Suppressor macrophage (primary cell): Measurements from ENCODE around the gene AMOTL1.
"Not testable (repeated sequence)": the region's sequence is repeated elsewhere in the genome, so short reads cannot be mapped to it uniquely, and the experiment has no call there.

Experiments
- DNase-seq, 4 experiments: peaks; one replicate each; pipeline ENCODE4 v3.0.0-alpha.2; 2020 to 2022

The AMOTL1 gene

GRCh38 chr11:94771390-94771789 lies 3.2 kb downstream of the AMOTL1 start:
- no peak for DNase-seq

DNA sequence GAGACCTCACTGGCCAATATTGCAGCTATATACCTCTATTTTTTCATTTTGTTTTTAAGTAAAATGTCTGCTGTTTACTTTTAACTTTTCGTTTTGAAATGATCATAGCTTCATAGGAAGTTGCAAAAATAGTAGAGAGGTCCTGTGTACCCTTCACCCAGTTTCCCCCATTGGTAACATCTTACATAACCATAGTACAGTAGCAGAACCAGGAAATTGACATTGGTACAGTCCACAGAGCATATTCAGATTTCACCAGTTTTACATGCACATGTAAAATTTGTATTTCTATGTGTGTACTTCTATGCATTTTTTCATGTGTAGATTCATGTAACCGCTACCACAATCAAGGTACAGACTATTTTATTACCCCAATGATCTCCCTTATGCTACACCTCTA lies 3.8 kb downstream of the AMOTL1 start:
- no peak for DNase-seq

DNA sequence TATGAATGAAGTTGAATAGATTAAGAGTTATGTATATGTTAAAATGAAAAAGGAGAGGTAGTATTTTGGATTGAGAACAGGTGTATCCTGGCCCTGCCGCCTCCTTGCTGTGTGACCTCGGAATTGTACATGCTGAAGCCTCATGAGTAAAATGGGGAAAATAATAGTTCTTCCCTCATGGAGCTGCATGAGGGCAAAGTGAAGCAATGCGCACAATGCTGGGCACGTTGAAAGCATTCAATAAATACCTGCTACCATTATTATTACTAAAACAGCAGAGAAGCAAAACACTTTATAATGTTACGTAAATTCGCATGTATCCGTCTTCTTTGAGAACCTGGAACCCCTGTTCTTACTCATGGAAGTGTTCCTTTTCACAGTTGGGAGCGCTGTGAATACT lies 5.7 kb downstream of the AMOTL1 start:
- no peak for DNase-seq

GRCh38 chr11:94774345-94774744 lies 6.2 kb downstream of the AMOTL1 start:
- DNase-seq: peak in 1 of 4 experiments; percentile 19

DNA sequence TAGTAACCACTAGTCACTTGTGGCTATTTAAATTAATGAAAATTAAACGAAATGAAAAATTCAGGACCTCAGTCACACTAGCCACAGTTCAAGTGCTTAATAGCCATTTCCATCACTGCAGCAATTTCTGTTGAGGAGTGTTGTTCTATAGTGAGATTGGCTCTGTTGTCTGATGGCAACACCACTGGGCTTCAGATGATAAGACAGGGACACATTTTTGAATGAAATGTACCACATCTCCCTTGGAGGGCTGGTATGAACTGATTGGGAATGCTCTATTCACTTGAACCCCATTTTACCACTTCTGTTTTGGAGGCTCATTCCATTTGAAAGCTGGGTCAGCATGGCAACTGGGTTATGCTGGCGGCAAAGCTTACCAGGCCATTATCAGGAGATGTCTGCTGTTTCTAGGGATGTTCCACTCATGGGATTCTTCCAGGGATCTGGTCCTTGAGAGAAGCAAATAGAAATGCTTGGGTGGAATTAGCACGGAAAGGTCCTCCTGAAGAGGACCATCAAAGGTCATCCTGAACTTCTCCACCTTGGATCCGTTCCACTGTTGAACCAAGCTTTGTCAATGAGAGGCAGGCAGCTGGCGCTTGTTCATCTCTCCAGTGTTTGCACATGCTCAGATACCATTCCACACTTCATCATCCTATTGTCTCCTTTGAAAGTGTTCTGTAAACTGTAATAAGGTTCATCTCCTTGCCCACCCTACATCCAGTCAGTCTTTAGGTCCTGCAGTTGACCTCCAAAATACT lies 7.6 kb downstream of the AMOTL1 start:
- DNase-seq: no peak

DNA sequence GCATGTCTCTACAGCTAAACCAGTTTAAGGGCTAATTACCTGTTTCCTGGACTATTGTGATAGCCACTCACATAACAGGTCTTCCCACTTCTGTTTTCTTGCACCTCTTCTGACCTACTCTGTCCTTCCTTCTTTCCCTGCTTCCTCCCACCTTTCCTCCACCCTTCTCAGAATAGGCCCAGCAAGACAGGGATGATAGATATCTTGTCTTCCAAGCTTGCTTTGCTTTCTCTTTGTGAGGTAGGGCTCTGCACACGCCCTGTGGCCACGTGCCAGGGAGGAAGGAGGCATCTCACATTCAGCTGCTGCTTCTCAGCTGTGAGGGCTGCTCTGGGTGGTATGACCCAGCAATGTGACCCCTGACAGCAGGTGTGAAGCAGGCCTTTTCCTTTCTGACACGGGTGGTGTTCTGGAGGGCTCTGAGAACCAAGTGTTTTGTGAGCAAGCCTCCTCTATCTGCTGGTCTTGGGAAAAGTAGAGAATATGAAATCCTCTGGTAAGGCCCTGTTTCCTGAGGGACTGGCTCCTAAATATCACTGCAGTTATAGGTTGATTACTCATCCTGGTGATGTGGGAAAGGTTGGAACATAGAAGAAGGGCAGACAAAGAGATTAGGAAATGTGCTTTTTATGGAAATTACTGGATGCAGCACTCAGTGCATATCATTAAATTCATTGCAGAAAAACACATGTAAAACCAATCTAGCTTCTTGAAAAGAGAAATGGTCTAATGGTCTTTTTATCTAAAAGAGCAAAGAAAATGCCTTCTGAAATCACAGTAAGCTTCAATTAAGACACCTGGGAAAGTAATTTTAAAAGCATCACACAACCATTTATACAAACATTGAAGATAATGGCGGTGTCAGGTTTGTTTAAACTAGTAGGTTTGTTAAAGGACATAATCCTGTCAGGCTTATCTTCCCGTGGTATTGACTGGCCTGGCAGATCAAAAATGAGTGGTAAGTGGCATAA lies 8.5 kb downstream of the AMOTL1 start:
- no peak for DNase-seq

- no peak for DNase-seq
Observed at GRCh38 chr11:94780432-94780831, 12.3 kb downstream of the AMOTL1 start.

DNA sequence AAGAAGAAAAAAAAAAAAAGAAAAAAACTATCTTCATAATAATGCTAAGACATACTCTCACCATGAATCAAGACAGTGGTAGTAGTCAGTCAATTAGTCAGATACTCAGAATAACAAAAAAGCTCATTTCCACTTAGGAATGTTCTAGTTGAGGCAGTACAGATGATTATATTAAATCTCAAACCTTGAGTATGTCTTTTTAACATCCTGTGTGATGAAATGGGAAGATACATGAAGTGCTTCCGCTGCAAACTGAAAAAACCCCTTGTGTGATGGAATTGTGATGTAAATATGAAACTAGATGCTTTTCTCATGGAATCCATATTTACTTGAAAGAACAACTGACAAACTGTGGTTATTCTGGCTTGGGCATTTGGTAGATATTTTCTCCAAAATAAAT lies 13.7 kb downstream of the AMOTL1 start:
- no peak for DNase-seq

DNA sequence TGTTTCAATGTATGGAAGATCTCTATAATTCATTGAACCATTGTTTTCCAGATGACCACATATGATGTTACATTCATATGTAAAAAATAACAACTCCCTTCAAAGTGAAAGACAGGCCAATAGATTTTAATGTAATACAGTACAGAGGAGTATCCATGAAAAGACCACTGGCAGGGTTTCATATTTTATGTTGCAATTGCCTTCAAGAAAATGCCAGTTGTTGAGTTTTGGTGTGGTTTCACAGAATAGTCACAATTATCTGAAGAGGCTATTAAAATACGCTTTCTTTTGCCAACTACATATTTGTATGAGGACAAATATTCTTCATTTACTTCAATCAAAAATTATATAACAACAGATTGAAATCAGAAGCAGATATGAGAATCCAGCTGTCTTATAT lies 14.3 kb downstream of the AMOTL1 start:
- DNase-seq: no peak

DNA sequence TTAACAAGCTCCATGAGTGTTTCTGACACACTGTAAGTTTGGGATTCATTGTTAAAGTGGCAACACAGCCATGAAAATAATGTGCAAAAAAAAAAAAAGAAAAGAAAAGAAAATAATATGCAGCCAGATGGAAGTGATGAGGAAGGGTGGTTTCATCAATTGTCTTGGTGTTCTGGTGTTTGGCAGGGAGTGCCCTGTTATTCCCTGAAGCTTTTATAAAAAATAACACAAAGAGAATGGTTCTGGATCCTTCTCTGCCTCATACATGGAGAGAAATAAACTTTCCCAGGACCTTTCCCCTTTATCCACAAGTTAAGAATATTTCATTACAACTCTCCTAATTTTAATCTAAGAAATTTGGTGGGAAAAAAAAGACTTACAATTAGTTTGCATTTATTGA lies 16.7 kb downstream of the AMOTL1 start:
- no peak for DNase-seq

DNA sequence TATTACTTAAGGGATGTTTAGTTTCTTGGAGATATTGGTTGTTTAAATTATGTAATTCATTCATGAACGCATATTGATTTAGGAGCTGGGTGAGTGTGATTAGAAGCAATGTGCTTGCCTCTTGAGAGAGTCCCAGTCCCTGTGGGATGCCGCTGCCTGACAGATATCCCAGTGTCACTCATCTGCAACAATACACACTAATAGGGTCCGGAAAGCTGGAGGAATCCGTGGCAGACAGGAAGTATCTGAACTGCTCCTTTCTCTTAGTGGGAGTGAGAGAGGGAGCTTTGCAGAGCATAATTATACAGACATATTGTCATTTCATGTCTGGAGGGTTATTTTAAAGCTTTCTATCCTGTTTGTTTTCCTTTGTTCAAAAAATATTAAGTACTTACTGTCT lies 17.4 kb downstream of the AMOTL1 start:
- DNase-seq: no peak

DNA sequence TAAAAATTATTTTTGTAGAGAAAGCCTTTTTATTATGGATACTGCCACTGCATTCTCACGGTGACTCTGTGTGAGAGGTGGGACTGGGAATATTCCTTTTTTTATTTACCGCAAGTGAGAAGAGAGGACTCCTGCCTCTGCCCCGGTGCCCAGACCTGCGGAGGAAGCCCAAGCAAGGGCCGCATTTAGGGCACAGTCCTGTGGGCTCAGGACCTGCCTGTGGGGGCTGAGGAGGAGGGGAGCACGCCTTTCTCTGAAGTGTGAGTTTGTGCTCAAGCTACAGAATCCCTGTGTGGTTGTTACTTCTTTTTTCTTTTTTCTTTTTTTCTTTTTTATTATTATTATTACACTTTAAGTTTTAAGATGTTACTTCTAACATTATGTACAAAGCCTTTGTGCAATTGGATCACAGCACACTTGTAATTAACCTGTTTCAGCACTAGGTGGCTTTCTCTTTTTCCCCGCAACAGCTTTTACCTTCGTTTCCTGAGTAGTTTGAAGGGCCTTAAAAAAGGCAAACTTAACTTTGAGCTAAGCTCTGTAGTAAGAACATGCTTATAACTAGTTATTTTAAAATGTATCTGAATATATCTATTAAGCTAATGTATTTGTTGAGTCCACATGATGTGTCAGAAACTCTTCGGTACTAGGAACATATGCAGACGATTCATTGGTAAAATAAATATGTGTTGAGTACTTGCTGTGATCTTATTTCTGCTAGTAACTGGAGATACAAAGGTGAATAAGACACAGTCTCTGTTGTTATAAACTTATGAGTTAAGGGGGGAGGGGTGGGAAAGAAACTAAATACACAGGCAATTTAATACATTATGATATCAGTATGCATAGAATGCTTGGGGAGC lies 18.3 kb downstream of the AMOTL1 start:
- peak; percentile 24 to 62 (median 51) for DNase-seq

DNA sequence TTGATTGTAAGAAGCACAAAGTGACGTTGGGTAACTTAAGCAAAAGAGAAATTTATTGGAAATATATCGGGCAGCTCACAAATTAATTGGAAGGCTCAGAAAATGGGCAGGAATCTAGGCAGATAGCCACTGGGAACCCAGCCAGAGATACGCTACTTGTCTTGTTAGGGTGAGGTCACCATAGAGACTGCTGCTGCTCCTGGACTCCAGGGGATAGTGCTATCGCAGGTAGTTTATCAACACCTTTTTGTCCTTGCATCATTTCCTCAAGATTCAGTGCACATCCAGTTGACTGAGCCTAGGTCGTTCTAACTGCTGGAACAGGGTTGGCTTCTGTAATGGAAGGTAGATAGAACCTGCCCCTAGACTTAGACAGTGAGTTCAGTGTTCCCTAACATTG lies 19.6 kb downstream of the AMOTL1 start:
- DNase-seq: no peak

GRCh38 chr11:94788396-94788795 lies 20.2 kb downstream of the AMOTL1 start:
- DNase-seq: no peak

GRCh38 chr11:94790197-94790596 lies 22.0 kb downstream of the AMOTL1 start:
- DNase-seq: no peak

DNA sequence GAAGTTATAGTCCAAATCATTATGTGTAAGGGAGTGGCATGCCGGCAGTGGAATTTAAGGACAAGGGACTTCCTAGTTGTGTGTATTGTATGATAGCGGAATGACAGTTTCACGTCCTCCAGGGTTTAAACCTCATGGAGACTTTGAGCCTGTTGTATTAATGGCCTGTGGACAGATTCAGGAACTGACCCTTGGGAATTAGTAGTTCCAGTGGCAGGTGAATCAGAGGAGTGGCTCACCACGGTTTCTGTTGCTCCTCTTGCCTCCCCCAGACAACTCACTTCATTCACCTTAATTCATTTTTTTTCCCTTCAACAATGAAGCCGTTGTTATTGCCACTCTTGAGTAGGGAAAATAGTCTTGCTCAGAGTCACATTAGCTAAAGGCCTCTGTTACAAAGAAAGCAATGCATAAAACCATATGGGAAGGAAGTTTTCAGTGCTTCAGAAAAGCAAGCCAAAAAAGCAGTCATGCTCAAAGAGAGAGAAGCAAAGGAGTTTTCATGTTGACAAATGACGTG lies 22.6 kb downstream of the AMOTL1 start:
- no peak for DNase-seq

- no peak for DNase-seq
Observed at GRCh38 chr11:94791216-94791889, 23.2 kb downstream of the AMOTL1 start.

DNA sequence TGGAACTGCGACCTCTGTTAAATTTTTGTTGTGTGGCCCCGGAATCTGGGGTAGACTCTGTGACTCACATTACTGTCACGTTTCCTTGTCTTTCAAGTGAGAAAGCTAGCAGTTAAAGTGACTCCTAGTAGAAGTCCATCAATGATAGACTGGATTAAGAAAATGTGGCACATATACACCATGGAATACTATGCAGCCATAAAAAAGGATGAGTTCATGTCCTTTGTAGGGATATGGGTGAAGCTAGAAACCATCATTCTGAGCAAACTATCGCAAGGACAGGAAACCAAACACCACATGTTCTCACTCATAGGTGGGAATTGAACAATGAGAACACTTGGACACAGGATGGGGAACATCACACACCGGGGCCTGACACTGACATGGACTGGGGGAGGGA lies 23.8 kb downstream of the AMOTL1 start:
- not testable (repeated sequence) for DNase-seq

- no peak for DNase-seq
Observed at GRCh38 chr11:94792451-94792850, 24.3 kb downstream of the AMOTL1 start.

- DNase-seq: no peak
Observed at GRCh38 chr11:94793002-94793401, 24.8 kb downstream of the AMOTL1 start.

DNA sequence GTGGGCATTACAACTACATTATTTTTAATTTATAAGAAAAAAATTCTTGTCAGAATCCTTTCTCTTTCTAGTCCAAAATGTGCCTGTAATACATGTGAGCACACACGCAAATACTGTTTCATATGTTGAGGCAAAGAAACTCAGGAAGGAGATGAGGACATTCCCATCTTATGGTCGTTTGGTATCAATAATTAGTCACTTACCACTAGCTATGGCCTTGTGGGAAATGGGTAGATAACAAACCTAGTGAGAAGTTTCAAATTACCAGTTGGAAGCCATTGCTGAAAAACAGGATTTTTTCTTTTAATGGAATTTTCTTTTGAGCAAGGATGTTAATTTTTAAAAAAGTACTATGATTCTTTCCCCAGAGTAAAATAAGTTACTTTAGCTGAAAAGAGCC lies 25.7 kb downstream of the AMOTL1 start:
- DNase-seq: no peak
